Stimulated activated CD4-positive, alpha-beta T cell treated with anti-CD3 and anti-CD28 coated beads, TNF-alpha, amount 100 ng/mL, for 4 hours (primary cell): ENCODE measurements around the gene FBXW5.

Experiments
- DNase-seq, 3 experiments: peaks; one replicate each; pipeline ENCODE4 v3.0.0-alpha.2; 2020; ENCODE audit warnings: low read depth in 3 of 3

Gene FBXW5

DNA sequence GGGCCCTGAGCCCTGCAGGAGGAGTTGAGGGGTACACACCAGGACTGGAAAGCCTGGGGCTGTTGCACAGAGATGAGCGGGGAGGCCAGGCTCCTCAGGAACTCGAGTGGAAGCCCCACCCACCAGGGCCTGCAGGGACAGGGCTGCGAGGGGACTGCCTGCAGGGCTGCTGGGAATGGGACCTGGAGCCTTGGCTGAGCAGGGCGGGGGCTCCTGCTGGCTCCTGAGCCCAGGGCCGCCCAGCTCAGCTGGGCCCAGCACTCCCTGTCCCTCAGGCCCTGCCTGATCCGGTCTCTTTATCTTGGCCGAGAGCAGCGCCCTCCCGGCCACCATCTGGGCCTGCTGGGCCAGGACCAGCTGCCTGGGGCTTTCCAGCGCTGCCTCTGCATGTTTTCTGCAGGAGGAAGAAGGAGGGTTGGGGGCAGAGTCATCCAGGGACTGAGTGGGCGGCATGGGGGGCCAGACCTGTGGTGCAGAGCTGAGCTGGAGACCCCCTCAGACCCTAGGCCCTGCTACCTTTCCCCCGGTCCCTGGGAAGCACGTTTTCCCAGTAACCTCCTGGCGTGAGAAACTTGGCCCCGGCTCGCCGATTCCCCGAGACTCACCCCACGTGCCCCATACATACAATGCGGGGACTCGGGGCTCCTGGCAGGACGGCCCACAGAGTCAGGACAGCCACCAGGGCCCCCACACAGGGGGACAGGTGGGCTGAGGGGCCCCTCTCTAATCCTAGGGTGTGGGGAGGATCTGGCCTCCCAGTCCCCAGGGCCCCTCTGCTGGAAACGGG is 16.9 kb upstream of the FBXW5 start:
- DNase-seq: no peak

GRCh38 chr9:136960938-136961275 is 16.4 kb upstream of the FBXW5 start:
- no peak for DNase-seq

- DNase-seq: no peak
These were observed 15.8 kb upstream of the FBXW5 start for GRCh38 chr9:136960212-136960937.

GRCh38 chr9:136958898-136959850 is 14.6 kb upstream of the FBXW5 start:
- DNase-seq: no peak

DNA sequence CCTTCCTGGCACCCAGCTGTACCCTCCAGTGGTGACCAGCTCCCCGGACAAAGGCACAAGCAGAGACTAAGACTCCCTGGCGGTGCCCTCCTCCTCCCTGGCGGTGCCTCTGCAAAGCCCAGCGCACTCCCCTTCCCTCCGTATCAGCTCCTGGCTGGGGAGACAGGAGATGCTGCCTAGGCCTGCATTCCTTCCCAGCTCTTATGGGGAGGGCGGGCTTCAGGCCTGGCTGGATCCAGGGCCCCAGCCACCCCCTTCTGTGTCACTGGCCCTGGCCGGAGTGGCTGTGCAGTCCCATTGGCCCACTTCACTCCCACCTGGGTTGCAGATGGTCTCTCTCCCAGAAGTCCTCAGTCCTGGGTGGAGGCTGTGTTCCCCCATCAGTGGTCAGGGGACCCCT is 13.9 kb upstream of the FBXW5 start:
- no peak for DNase-seq

DNA sequence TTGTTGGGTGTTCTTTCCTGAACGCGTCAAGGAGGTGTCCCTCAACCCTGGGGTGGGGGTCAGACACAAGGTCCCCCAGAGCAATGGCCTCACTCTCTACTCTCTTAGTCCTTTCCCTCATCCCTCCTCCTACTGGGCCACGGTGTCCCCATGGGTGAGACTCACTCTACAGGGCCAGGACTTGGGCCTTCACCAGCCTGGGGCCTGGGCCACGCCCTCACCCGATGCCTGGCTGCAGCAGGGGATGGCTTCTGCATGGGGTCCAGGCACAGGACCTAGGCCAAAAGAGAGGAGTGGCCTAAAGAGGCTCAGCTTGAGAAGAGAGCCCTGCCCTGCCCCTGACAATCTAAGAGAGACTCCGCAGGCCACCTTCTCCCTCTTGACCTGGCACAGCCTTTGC is 13.4 kb upstream of the FBXW5 start:
- no peak for DNase-seq

GRCh38 chr9:136957461-136957860 is 12.9 kb upstream of the FBXW5 start:
- no peak for DNase-seq

- DNase-seq: no peak
These were observed 12.1 kb upstream of the FBXW5 start for GRCh38 chr9:136956604-136957003.

DNA sequence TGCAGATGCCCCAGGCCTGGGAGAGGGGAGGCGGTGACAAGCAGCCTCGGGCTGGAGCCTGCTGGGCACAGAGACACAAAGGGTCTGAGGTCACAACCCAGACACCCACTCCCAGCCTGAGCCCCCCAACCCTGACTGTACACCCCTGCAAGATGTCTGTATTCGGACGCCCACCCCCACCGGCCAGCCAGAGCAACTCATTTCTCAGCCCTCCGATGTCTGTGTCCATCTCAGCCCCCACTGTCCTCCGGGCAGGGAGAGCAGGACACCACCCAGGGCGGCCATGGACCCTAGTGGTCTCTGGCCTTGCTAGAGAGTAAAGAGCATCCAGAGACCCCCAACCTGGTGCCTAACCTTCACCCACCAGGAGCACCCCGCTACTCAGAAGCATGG is 11.4 kb upstream of the FBXW5 start:
- DNase-seq: no peak

- DNase-seq: no peak
These were observed 10.8 kb upstream of the FBXW5 start for GRCh38 chr9:136955202-136955942.

- no peak for DNase-seq
These were observed 9.9 kb upstream of the FBXW5 start for GRCh38 chr9:136954270-136955083.

GRCh38 chr9:136953771-136954269 is 9.3 kb upstream of the FBXW5 start:
- DNase-seq: no peak

DNA sequence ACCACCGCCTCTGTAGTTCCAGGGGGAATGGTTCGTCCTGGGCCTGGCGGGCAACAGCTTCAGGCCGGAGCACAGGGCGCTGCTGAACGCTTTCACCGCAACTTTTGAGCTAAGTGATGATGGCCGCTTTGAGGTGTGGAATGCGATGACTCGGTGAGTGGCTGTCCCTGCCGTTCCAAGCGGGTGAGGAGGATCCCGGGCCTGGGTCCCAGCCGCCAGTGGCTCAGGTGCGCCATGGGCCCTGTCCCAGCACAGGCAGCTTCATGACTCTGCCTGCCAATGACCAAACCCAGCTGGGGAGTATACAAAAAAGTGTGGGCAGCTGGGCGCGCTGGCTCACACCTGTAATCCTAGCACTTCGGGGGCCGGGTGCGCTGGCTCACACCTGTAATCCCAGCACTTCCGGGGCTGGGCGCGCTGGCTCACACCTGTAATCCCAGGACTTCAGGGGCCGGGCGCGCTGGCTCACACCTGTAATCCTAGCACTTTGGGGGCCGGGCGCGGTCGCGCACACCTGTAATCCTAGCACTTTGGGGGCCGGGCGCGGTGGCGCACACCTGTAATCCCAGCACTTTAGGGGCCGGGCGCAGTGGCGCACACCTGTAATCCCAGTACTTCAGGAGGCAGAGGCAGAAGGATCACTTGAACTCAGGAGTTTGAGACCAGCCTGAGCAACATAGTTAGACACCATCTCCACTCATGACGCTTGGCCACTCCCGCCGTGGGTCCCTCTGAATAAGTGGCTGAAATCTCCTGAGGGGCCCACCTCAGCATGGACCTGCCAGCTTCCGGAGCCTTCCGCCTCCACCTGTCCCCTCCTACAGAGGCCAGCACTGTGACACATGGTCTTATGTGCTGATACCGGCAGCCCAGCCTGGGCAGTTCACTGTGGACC is 8.6 kb upstream of the FBXW5 start:
- DNase-seq: no peak

GRCh38 chr9:136952321-136952850 is 7.8 kb upstream of the FBXW5 start:
- DNase-seq: no peak

GRCh38 chr9:136951541-136952320 is 7.2 kb upstream of the FBXW5 start, which contains the start of gene LCN12:
TSS of gene LCN12 (plus strand) at chr9:136952273. CDS start at chr9:136952328, 55 bp downstream.
- DNase-seq: no peak

DNA sequence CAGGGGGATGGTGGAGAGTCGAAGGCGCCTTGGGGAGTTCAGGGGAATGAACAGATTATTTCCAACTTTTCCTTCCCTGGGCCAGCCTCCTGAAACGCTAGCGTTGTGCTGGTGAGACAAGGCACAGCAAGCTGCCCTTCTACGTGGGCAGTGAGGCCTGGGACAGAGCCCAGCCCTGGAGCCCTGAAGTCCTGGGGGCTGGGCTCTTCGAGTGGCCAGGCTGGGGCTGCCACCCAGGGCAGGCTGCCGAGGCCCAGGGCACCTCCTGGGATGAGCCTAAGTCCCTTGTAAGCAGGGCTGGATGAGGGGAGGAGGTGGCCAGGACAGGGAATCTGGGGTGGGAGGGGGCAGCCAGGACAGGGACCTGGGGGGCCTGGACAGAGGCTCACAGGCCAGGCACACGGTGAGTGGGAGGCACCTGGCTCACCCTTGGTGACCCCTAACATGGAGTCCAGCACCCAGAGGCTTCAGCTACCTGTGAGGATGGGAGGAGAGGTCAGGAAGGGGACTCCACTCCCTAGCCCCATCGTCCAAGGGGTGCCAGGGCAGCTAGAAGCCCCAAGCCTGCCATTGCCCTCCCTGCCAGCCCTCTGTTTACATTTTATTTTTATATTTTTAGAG is 6.2 kb upstream of the FBXW5 start:
- no peak for DNase-seq

- peak; percentile 93 to 96 (median 93) for DNase-seq
These were observed 5.5 kb upstream of the FBXW5 start for GRCh38 chr9:136949817-136950655.
